H1 (cell line): ENCODE measurements around the gene NAP1L1. TPM values are rescaled to one million over a fixed set of nuclear protein-coding genes. Genes with fewer than 3 reads are reported as not detected.

ENCODE experiments used
- ATF3 ChIP-seq: IDR thresholded peaks from 2 replicates; pipeline ENCODE4 v1.6.1; 2011; ENCODE audit warnings: low read depth, mild to moderate bottlenecking, low read length; ENCODE audit not compliant: insufficient read depth
- CHD1 ChIP-seq: IDR thresholded peaks from 2 replicates; pipeline ENCODE4 v1.6.1; 2012; ENCODE audit warnings: low read depth, low read length, improper control_type of control experiment
- EP300 ChIP-seq, 2 experiments: IDR thresholded peaks; 1 replicate in 1 of 2; 2 replicates in 1 of 2; pipeline ENCODE4 v1.6.1; 2011 to 2012; ENCODE audit warnings: low read depth in 2 of 2, low read length in 2 of 2, mild to moderate bottlenecking in 2 of 2, borderline replicate concordance in 1 of 2, inconsistent platforms in 1 of 2, moderate library complexity in 1 of 2
- FOSL1 ChIP-seq: IDR thresholded peaks from 2 replicates; pipeline ENCODE4 v1.6.1; 2011; ENCODE audit warnings: mild to moderate bottlenecking, low read depth, low read length, moderate library complexity; ENCODE audit not compliant: insufficient read depth
- SP1 ChIP-seq: IDR thresholded peaks from 2 replicates; pipeline ENCODE4 v1.6.1; 2011; ENCODE audit warnings: low read depth, low read length
- polyA plus RNA-seq, 7 experiments: library from polyadenylated mRNA; depleted of rRNA in 3 of 7; stranded (reverse) in 5 of 7; unstranded in 2 of 7; fragments of >200 nt in 5 of 7; fragments of 200-250 nt in 2 of 7; gene quantifications; 1 replicate in 5 of 7; 2 replicates in 1 of 7; 4 replicates in 1 of 7; pipeline versions ENCODE4 v1.2.1 to v1.2.3, GENCODE V29; 2011 to 2013; ENCODE audit warnings: missing spikeins in 2 of 7, mixed read lengths in 2 of 7
- total RNA-seq: library from RNA; stranded (reverse); fragmentation: NEBNext Ultra II Directional; extraction: Animal tissue kit (Norgen Biotek cat#: 25700); gene quantifications from 2 replicates; pipeline ENCODE4 v1.2.1, GENCODE V29; 2021

Gene NAP1L1
- total and polyA plus RNA-seq, 2 of the 8 experiments (the other 6 are each of a cell fraction or from before 2014, with no cell fraction given): 202 to 1,159 TPM

- TF ChIP-seq EP300 (IDR thresholded peaks at IDR 0.05; ENCODE audit: borderline replicate concordance in 1 of 2, low read depth in 2 of 2, low read length in 2 of 2) (no peak), SP1 (no peak), FOSL1 (no peak), CHD1 (no peak), ATF3 (no peak)
Measured at GRCh38 chr12:76074701-76075336, 9.7 kb downstream of the NAP1L1 start (continued).
